HL-60 (cell line): ENCODE data around the gene BPIFB3.
"Not testable (repeated sequence)": the region's sequence is repeated elsewhere in the genome, so short reads cannot be mapped to it uniquely, and the experiment has no call there.

Experiments
- DNase-seq, 2 experiments: peaks; one replicate each; pipeline ENCODE4 v3.0.0-alpha.2; 2010 to 2020; ENCODE audit warnings: low read depth in 1 of 2, low spot score in 1 of 2
- H3K27ac ChIP-seq: fragments of 250-450 bp; sonication (Bioruptor Pico); replicated peaks from 2 replicates; pipeline ENCODE4 v1.5.1; 2020; ENCODE audit warnings: mild to moderate bottlenecking, moderate library complexity
- H3K27me3 ChIP-seq: fragments of 250-450 bp; sonication (Bioruptor Pico); 2 replicates; pipeline ENCODE4 v1.5.1; 2021; ENCODE audit warnings: mild to moderate bottlenecking, moderate library complexity; ENCODE audit not compliant: insufficient read depth, poor library complexity, severe bottlenecking
- H3K4me3 ChIP-seq: replicated peaks from 2 replicates; pipeline ENCODE4 v1.5.1; 2011; ENCODE audit warnings: mild to moderate bottlenecking, control low read depth, low read length; ENCODE audit not compliant: insufficient read depth
- GABPA ChIP-seq: IDR thresholded peaks from 2 replicates; pipeline ENCODE4 v1.6.1; 2012; ENCODE audit warnings: low read depth
- POLR2AphosphoS5 ChIP-seq: IDR thresholded peaks from 2 replicates; pipeline ENCODE4 v1.6.1; 2012; ENCODE audit warnings: low read depth
- SPI1 ChIP-seq: IDR thresholded peaks from 2 replicates; pipeline ENCODE4 v1.6.1; 2012; ENCODE audit warnings: low read depth, mild to moderate bottlenecking, borderline replicate concordance
- TF ChIP-seq, protein P1 (sequence below): IDR thresholded peaks from one replicate; pipeline ENCODE4 v1.5.1; 2011; ENCODE audit warnings: low read length, control low read depth, inconsistent platforms; ENCODE audit not compliant: insufficient read depth
- TF ChIP-seq, protein P2 (sequence below): IDR thresholded peaks from 2 replicates; pipeline ENCODE4 v1.6.1; 2012; ENCODE audit warnings: low read depth; ENCODE audit not compliant: insufficient replicate concordance

BPIFB3 gene

DNA sequence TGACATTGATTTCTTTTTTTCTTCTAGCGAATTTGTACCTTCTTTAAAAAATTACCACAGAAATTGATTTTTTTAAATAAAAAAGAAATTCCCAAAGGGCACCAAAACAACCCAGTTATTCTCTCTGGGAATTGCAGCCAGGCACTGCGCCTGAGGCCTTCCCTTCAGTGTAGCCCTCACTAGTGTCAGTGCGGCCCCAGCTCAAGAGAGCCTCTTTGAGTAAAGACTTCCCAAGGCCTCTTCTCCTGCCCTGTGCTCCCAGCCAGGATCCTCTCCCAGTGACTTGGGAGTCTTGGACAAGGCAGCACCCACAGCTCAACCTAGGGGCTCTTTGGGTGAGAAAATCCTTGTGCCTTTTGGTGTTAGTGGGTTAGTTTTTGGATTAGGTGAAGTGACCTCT, 67.2 kb downstream of the BPIFB3 start:
- Histone ChIP-seq H3K27ac (no peak overlapping the region), H3K27me3 (no peaks in the 10 kb centered on the region), H3K4me3 (no peak overlapping the region)
- no peak for DNase-seq
- TF ChIP-seq GABPA = no peak
- TF ChIP-seq, protein P1, sequence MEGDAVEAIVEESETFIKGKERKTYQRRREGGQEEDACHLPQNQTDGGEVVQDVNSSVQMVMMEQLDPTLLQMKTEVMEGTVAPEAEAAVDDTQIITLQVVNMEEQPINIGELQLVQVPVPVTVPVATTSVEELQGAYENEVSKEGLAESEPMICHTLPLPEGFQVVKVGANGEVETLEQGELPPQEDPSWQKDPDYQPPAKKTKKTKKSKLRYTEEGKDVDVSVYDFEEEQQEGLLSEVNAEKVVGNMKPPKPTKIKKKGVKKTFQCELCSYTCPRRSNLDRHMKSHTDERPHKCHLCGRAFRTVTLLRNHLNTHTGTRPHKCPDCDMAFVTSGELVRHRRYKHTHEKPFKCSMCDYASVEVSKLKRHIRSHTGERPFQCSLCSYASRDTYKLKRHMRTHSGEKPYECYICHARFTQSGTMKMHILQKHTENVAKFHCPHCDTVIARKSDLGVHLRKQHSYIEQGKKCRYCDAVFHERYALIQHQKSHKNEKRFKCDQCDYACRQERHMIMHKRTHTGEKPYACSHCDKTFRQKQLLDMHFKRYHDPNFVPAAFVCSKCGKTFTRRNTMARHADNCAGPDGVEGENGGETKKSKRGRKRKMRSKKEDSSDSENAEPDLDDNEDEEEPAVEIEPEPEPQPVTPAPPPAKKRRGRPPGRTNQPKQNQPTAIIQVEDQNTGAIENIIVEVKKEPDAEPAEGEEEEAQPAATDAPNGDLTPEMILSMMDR = no peak
- TF ChIP-seq SPI1 = no peak
- TF ChIP-seq POLR2AphosphoS5 = no peak
- TF ChIP-seq, protein P2, sequence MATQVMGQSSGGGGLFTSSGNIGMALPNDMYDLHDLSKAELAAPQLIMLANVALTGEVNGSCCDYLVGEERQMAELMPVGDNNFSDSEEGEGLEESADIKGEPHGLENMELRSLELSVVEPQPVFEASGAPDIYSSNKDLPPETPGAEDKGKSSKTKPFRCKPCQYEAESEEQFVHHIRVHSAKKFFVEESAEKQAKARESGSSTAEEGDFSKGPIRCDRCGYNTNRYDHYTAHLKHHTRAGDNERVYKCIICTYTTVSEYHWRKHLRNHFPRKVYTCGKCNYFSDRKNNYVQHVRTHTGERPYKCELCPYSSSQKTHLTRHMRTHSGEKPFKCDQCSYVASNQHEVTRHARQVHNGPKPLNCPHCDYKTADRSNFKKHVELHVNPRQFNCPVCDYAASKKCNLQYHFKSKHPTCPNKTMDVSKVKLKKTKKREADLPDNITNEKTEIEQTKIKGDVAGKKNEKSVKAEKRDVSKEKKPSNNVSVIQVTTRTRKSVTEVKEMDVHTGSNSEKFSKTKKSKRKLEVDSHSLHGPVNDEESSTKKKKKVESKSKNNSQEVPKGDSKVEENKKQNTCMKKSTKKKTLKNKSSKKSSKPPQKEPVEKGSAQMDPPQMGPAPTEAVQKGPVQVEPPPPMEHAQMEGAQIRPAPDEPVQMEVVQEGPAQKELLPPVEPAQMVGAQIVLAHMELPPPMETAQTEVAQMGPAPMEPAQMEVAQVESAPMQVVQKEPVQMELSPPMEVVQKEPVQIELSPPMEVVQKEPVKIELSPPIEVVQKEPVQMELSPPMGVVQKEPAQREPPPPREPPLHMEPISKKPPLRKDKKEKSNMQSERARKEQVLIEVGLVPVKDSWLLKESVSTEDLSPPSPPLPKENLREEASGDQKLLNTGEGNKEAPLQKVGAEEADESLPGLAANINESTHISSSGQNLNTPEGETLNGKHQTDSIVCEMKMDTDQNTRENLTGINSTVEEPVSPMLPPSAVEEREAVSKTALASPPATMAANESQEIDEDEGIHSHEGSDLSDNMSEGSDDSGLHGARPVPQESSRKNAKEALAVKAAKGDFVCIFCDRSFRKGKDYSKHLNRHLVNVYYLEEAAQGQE = no peak

DNA sequence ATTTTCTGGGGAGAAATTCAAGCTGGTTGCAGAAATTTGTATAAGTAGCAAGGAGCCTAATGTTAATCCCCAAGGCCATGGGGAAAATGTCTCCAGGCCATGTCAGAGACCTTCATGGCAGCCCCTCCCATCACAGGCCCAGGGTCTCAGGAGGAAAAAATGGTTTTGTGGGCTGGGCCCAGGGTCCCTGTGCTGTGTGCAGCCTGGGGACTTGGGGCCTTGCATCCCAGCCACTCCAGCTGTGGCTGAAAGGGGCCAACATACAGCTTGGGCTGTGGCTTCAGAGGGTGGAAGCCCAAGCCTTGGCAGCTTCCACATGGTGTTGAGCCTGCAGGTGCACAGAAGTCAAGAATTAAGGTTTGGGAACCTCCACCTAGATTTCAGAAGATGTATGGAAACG, 68.6 kb downstream of the BPIFB3 start:
- DNase-seq, H3K4me3 ChIP-seq, H3K27ac ChIP-seq, H3K27me3 ChIP-seq: not testable (repeated sequence)
